Transverse colon (tissue), 4 donors: ENCODE measurements around the gene TRAPPC2.

Experiments
- CTCF ChIP-seq, 5 experiments: fragments of 200-600 bp in 3 of 5; fragments of 450-650 bp in 2 of 5; sonication (generic) in 3 of 5; IDR thresholded peaks; 1 replicate in 2 of 5; 2 replicates in 3 of 5; pipeline ENCODE4 v1.5.1; 2016 to 2017; ENCODE audit warnings: antibody characterized with exemption in 5 of 5, inconsistent platforms in 3 of 5, mild to moderate bottlenecking in 2 of 5, moderate library complexity in 1 of 5
- POLR2A ChIP-seq: fragments of 450-650 bp; IDR thresholded peaks from one replicate; pipeline ENCODE4 v1.6.1; 2016; ENCODE audit warnings: antibody characterized with exemption, mild to moderate bottlenecking, moderate library complexity
- POLR2AphosphoS5 ChIP-seq, 3 donors: sonication (generic); formaldehyde crosslinking; IDR thresholded peaks; one replicate each; pipeline ENCODE4 v1.6.1; 2016; ENCODE audit warnings: antibody characterized with exemption in 3 of 3

- TF ChIP-seq CTCF (IDR thresholded peaks at IDR 0.05) (no peak), POLR2A (no peak), POLR2AphosphoS5 (IDR thresholded peaks at IDR 0.05) (no peak)
Measured at GRCh38 chrX:13697976-13698375, 36.4 kb downstream of the TRAPPC2 start.
